Measurements from ENCODE around the gene GPRC5B. TPM values are rescaled to one million over a fixed set of nuclear protein-coding genes. Genes with fewer than 3 reads are reported as not detected.

The GPRC5B gene
- total RNA-seq, 1 experiment from 2014 or later: 6.9 TPM

DNA sequence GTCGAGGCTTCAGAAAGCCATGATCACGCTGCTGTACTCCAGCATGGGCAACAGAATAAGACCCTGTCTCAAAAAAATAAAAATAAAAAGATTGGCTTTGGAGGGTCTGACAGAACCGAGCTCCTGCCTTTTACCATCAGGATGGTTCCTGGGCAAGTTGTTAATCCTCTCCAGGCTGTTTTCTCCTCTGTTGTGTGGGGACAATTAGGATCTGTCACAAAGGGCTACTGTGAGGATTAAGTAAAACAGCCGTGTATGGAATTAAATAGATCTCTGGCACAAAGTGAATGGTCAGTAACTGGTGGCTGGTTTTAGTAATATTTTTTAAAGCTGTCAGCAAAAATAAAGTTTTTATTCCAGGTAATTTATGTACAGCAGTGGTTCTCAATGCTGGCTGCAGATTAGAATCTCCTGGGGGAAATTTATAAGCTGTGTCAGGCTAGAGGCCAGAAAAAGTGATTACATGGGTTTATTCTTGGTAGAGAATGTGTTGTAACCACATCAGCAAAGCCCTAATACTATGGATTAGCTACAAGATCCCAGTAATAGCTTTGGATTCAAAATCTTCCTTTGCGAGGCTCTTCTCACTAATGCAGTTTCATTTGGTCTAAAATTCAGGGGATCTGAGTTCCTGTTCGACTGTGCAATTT lies 47.2 kb downstream of the GPRC5B start:
- no TSS peak for BruUV-seq (replicated peaks)
- CTCF ChIA-PET: no interaction called here

DNA sequence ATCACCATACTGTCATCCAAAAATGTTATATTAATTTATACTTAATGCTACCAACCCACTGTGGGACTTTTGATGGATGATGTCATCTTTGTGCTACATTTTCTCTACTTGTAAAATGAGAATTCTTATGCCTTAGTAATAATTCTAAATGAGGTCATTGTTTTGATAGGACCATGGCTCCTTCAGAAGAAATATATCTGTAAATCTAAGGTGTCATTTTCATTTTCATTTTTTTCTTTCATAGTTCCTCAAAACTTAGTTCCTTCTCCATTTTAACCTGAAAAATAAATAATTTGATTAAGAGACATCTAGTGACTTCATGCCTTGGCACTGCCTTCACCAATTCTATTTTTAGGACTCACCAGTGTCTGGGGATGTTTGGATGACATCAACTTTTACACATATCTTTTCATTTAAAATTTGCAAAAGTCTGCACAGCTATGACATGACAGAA lies 48.7 kb downstream of the GPRC5B start:
- no TSS peak for BruUV-seq (replicated peaks)
- no peaks in the 10 kb centered on the region for H3K27me3 ChIP-seq (replicated peaks; ENCODE audit: insufficient read depth, low read depth, low read length, poor library complexity)
- TF ChIP-seq EZH2 (IDR thresholded peaks at IDR 0.05; ENCODE audit: borderline replicate concordance, low read depth, low read length, poor library complexity, severe bottlenecking) (no peak), CTCF (conservative IDR thresholded peaks at IDR 0.05; ENCODE audit: low read depth, low read length) (no peak)
- no peak overlapping the region for H3K4me3 ChIP-seq (ENCODE audit: low read depth, low read length, poor library complexity, severe bottlenecking)
- no peak for DNase-seq (ENCODE audit: low spot score)
- ChIA-PET POLR2A (ENCODE audit: low non-redundant PET) (no interaction called here), CTCF (interaction anchor here (0.7 kb wide), 1 partner anchor 239 kb away, joined by 4 read pairs; no protein-coding TSS in a partner anchor)
- no peak overlapping the region for H3K27ac ChIP-seq (ENCODE audit: low read depth, low read length, poor library complexity, severe bottlenecking)
- H3K4me1 ChIP-seq (ENCODE audit: insufficient read depth, low read length, poor library complexity, severe bottlenecking): peaks cover 7% of the 10 kb centered on the region
- no peaks in the 10 kb centered on the region for H3K9me3 ChIP-seq (ENCODE audit: low read depth, low read length, poor library complexity, severe bottlenecking)
- intact Hi-C loops (cut with micrococcal nuclease; ENCODE audit: unreplicated experiment): no loop called here
- H3K36me3 ChIP-seq (ENCODE audit: insufficient read depth, low read length, poor library complexity, severe bottlenecking): no peaks in the 10 kb centered on the region

More for the DNA sequence above, 47.2 kb downstream of the GPRC5B start:
- intact Hi-C loops (cut with micrococcal nuclease; ENCODE audit: unreplicated experiment): no loop called here
- TF ChIP-seq CTCF (conservative IDR thresholded peaks at IDR 0.05; ENCODE audit: low read depth, low read length) (no peak), EZH2 (IDR thresholded peaks at IDR 0.05; ENCODE audit: borderline replicate concordance, low read depth, low read length, poor library complexity, severe bottlenecking) (no peak)
- POLR2A ChIA-PET (ENCODE audit: low non-redundant PET): no interaction called here
- Histone ChIP-seq H3K27me3 (replicated peaks; ENCODE audit: insufficient read depth, low read depth, low read length, poor library complexity) (no peaks in the 10 kb centered on the region), H3K4me1 (ENCODE audit: insufficient read depth, low read length, poor library complexity, severe bottlenecking) (peaks cover 7% of the 10 kb centered on the region), H3K36me3 (ENCODE audit: insufficient read depth, low read length, poor library complexity, severe bottlenecking) (no peaks in the 10 kb centered on the region), H3K9me3 (ENCODE audit: low read depth, low read length, poor library complexity, severe bottlenecking) (no peaks in the 10 kb centered on the region), H3K4me3 (ENCODE audit: low read depth, low read length, poor library complexity, severe bottlenecking) (no peak overlapping the region), H3K27ac (ENCODE audit: low read depth, low read length, poor library complexity, severe bottlenecking) (no peak overlapping the region)
- DNase-seq (ENCODE audit: low spot score): no peak

- no peak for TF ChIP-seq EZH2 (IDR thresholded peaks at IDR 0.05; ENCODE audit: borderline replicate concordance, low read depth, low read length, poor library complexity, severe bottlenecking)
- TF ChIP-seq CTCF (conservative IDR thresholded peaks at IDR 0.05; ENCODE audit: low read depth, low read length): no peak
- intact Hi-C loops (cut with micrococcal nuclease; ENCODE audit: unreplicated experiment): no loop called here
- no peak overlapping the region for H3K27ac ChIP-seq (ENCODE audit: low read depth, low read length, poor library complexity, severe bottlenecking)
- DNase-seq (ENCODE audit: low spot score): no peak
- H3K27me3 ChIP-seq (replicated peaks; ENCODE audit: insufficient read depth, low read depth, low read length, poor library complexity): no peaks in the 10 kb centered on the region
- ChIA-PET POLR2A (ENCODE audit: low non-redundant PET) (no interaction called here), CTCF (no interaction called here)
- no peak overlapping the region for H3K4me3 ChIP-seq (ENCODE audit: low read depth, low read length, poor library complexity, severe bottlenecking)
- BruUV-seq (replicated peaks): no TSS peak
- peaks cover 7% of the 10 kb centered on the region for H3K4me1 ChIP-seq (ENCODE audit: insufficient read depth, low read length, poor library complexity, severe bottlenecking)
- H3K36me3 ChIP-seq (ENCODE audit: insufficient read depth, low read length, poor library complexity, severe bottlenecking): no peaks in the 10 kb centered on the region
- no peaks in the 10 kb centered on the region for H3K9me3 ChIP-seq (ENCODE audit: low read depth, low read length, poor library complexity, severe bottlenecking)
These were observed 49.5 kb downstream of the GPRC5B start for GRCh38 chr16:19835196-19835595.
